ENCODE measurements around the gene ZSCAN32.

Gene ZSCAN32

GRCh38 chr16:3355589-3355988, 45.2 kb downstream of the ZSCAN32 start, which contains the start of gene OR2C1:
OR2C1 (plus strand) TSS chr16:3355889; CDS start chr16:3355941, 52 bp downstream.
- DNase-seq: no peak

GRCh38 chr16:3349175-3349574, 51.6 kb downstream of the ZSCAN32 start:
- DNase-seq: no peak

- no peak for DNase-seq
Observed at GRCh38 chr16:3348547-3349167, 52.1 kb downstream of the ZSCAN32 start.

- DNase-seq: no peak
Observed at GRCh38 chr16:3347586-3347985, 53.2 kb downstream of the ZSCAN32 start.

- DNase-seq: no peak
Observed at GRCh38 chr16:3346041-3346440, 54.8 kb downstream of the ZSCAN32 start.

All from activated gamma-delta T cell treated with Interleukin-2 at 50 U/mL for 16 hours (primary cell).